Fibroblast of villous mesenchyme (primary cell): ENCODE data around the gene ABCA2. TPM values are rescaled to one million over a fixed set of nuclear protein-coding genes. Genes with fewer than 3 reads are reported as not detected.

Source experiments
- DNase-seq: peaks from one replicate; pipeline ENCODE4 v3.0.0-alpha.2; 2010; ENCODE audit warnings: low read depth
- H3K4me3 ChIP-seq: 2 replicates; pipeline ENCODE4 v1.5.1; 2011; ENCODE audit warnings: low read depth, mild to moderate bottlenecking, low read length
- total RNA-seq: library from RNA; depleted of rRNA; stranded (reverse); fragments of >200 nt; gene quantifications from 2 replicates; pipeline ENCODE4 v1.2.3, GENCODE V29; 2012
- TF ChIP-seq, protein P1 (sequence below): IDR thresholded peaks from 2 replicates; pipeline ENCODE4 v1.5.1; 2012; ENCODE audit warnings: low read depth, mild to moderate bottlenecking, low read length; ENCODE audit not compliant: insufficient read depth

Gene ABCA2
- total RNA-seq, 1 donor = 14.7 TPM

DNA sequence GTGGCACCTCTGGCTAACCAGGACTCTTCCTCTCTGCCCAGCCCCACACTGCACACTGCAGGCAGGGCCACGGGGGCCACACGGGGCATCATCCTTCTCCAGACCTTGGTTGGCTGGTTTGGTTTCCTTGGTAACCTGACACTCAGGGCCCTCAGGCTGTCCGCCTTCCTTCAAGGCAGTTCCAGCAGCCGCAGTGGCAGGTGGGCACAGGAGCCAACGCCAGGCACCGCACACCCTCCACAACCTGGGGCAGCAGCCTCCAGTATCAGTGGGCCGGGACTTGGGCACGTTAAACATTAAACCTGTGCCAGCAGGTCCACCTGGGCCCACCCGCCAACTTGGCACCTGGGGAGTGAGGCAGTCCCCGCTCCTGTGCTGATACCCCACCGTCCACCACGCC, 16.0 kb upstream of the ABCA2 start:
- TF ChIP-seq, protein P1, sequence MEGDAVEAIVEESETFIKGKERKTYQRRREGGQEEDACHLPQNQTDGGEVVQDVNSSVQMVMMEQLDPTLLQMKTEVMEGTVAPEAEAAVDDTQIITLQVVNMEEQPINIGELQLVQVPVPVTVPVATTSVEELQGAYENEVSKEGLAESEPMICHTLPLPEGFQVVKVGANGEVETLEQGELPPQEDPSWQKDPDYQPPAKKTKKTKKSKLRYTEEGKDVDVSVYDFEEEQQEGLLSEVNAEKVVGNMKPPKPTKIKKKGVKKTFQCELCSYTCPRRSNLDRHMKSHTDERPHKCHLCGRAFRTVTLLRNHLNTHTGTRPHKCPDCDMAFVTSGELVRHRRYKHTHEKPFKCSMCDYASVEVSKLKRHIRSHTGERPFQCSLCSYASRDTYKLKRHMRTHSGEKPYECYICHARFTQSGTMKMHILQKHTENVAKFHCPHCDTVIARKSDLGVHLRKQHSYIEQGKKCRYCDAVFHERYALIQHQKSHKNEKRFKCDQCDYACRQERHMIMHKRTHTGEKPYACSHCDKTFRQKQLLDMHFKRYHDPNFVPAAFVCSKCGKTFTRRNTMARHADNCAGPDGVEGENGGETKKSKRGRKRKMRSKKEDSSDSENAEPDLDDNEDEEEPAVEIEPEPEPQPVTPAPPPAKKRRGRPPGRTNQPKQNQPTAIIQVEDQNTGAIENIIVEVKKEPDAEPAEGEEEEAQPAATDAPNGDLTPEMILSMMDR = no peak
- no peak overlapping the region for H3K4me3 ChIP-seq
- DNase-seq = no peak

DNA sequence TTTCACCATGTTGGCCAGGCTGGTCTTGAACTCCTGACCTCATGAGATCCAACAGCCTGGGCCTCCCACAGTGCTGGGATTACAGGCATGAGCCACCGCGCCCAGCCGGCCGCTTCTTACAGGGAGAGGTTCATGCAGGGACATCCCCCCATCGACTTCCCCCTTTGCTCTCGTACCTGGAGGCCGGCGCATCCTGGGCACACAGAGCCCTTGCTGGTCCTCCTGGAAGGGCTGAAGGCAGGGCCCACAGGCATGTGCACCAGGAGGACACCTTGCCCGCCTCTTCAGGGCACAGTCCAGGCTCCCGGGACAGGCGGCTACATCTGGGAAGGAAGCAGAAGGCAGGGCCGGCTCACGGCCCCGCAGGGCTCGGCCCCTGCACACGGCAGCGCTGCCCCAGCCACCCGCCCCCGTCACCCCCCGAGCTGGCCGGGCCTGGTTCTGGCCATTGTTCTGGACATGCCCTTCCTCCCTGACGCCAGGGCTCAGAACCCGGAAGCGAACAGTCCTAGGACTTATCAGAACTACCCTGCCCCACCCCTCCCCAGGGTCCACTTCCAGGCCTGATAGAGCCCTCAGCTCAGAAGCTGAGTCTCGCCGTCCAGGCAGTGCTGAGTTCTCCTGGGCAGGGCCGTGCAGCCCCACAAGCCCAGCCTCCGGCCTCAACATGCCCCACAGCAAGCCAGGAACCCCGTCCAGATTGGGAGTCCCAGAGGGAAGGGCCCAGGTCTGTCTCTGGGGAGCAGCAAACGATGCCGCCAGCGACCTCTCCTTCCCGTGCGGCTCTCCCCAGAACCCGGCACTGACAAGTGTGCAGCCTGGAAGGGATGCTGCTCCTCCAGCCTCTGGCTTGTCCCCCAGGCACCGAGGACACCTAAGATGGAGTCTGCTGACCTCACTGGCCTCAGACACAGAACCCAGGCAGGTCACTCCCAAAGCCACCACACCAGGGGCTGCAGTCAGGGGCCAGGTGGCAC, 15.0 kb upstream of the ABCA2 start:
- no peak overlapping the region for H3K4me3 ChIP-seq
- no peak for DNase-seq
- TF ChIP-seq, protein P1 = no peak

DNA sequence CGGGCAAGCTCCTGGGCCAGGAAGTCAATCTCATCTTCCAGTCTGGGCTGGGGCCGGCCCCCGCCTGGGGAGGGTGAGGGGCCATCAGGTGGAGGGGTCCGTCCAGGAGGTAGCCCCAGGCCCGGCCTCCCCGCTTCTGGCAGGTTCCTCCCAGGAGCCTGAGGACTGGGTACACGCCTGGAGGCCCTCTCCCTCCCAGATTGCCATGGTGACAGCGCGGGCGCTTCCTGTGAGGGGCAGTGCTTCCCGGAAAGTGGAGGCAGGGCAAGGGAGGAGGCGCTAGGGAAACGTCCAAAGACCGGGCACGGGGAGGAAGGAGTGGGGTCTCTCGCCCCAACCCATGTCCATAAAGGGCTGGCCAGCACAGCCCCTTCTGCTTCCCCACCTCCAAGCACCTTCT, 13.1 kb upstream of the ABCA2 start:
- no peak for DNase-seq
- no peak overlapping the region for H3K4me3 ChIP-seq
- TF ChIP-seq, protein P1 = no peak

DNA sequence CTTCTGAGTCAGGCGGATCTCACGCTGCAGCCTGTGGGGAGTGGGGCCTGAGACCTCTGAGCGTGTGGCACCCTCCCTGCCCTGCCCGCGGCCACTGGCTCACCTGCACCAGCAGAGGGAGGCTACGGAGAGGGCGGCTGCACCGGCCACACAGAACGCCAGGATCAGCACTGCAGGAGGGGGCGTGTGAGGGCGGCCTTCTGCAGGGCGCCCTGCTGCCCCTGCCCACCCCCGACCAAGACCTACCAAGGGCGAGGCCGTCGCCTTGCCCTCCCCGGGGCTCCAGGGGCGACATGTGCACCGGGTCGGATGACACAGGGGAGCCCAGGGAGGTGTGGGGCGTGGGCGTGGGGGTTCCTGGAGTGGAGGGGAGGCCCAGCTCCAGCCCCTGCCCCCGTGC, 12.5 kb upstream of the ABCA2 start:
- no peak for DNase-seq
- no peak overlapping the region for H3K4me3 ChIP-seq
- TF ChIP-seq, protein P1 = no peak

DNA sequence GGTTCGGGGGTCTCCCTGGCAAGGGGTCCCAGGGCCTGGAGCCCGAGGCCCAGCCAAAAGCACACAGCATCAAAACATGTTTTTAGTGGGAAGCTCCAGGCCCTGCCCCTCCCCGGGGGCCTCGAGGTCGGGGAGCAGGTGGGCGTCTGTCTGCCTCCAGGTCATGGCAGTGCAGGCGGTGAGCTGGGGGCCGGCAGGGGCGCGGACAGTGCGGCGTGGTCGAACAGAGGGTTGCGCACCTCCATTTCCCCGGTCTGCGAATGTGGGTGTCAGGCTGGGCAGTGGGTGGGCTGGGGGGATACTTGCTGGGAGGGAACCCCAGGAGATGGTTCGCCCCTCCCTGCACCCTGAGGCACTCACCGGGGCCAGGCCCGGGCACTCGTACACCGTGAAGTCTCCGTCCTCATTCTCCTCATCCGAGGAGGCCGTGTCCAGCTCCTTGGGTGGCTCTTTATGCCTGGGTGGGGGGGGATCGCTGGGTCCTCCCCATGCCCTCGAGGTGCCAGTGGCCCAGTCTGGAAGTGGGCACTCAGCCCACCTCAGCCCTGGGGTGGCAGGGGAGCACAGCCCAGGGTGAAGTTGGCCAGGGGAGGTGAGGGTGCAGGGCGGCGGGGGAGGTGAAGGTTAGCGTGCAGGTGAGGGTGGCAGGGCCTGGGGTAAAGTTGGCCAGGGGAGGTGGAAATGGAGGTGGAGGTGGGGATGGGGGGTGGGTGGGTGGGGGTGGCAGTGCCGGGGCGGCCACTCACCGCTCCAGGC, 11.8 kb upstream of the ABCA2 start:
- TF ChIP-seq, protein P1 = no peak
- H3K4me3 ChIP-seq = no peak overlapping the region
- DNase-seq = no peak

DNA sequence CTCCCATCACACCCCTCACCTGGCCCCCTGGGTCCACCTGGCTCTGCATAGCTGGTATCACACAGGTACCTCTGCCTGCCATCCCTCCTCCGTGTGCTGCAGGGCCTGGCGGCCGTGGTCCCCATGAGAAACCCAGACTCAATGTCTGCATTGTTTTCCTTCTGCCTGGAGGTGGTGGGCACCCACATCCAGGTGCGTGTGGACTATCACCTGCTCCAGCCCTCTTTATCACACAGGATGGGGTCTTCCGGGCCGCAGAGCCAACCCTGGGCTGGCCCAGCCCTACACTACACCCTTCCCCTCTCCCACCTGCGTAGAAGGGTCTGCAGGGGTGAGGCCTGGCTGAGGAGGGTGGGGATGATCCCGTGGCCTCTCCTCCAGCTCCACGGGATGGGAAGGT, 10.9 kb upstream of the ABCA2 start:
- TF ChIP-seq, protein P1 = no peak
- H3K4me3 ChIP-seq = no peak overlapping the region
- no peak for DNase-seq
